DND-41 (cell line): ENCODE measurements around the gene PLA2G4E.
A peak's percentile ranks its signal among the peaks of the same experiment; 100 is the strongest.

Experiments used
- CTCF ChIP-seq: IDR thresholded peaks from 2 replicates; pipeline ENCODE4 v1.5.1; 2012; ENCODE audit warnings: borderline replicate concordance, low read length, moderate library complexity, mild to moderate bottlenecking; ENCODE audit not compliant: poor library complexity, severe bottlenecking; ENCODE audit errors: extremely low read depth
- EZH2 ChIP-seq: IDR thresholded peaks from 3 replicates; pipeline ENCODE4 v1.6.1; 2012; ENCODE audit warnings: borderline replicate concordance, low read depth, mild to moderate bottlenecking, moderate library complexity, low read length, inconsistent platforms; ENCODE audit not compliant: severe bottlenecking

GRCh38 chr15:41989573-41990242 lies 31.1 kb downstream of the PLA2G4E start:
- TF ChIP-seq CTCF (peak; percentile 96), EZH2 (no peak)
